Panc1 (cell line): ENCODE results near the gene CYB5D1.

Experiments
- POLR2AphosphoS5 ChIP-seq: IDR thresholded peaks from 2 replicates; pipeline ENCODE4 v1.6.1; 2012; ENCODE audit warnings: mild to moderate bottlenecking, low read depth, low read length, moderate library complexity
- SIN3A ChIP-seq: IDR thresholded peaks from 2 replicates; pipeline ENCODE4 v1.6.1; 2012; ENCODE audit warnings: low read depth, mild to moderate bottlenecking, low read length, moderate library complexity, borderline replicate concordance; ENCODE audit not compliant: insufficient read depth
- TCF7L2 ChIP-seq: IDR thresholded peaks from 2 replicates; pipeline ENCODE4 v1.6.1; 2011; ENCODE audit warnings: mild to moderate bottlenecking, low read depth, low read length, inconsistent platforms
- TF ChIP-seq, protein P1 (sequence below): fragments of 450-650 bp; IDR thresholded peaks from 2 replicates; pipeline ENCODE4 v1.5.1; 2017; ENCODE audit warnings: mild to moderate bottlenecking
- TF ChIP-seq, protein P2 (sequence below), 2 experiments: IDR thresholded peaks; 2 replicates each; pipeline ENCODE4 v1.6.1; 2011 to 2012; ENCODE audit warnings: low read depth in 2 of 2, control low read depth in 1 of 2, low read length in 1 of 2, mild to moderate bottlenecking in 1 of 2, moderate library complexity in 1 of 2; ENCODE audit not compliant: insufficient read depth in 1 of 2

DNA sequence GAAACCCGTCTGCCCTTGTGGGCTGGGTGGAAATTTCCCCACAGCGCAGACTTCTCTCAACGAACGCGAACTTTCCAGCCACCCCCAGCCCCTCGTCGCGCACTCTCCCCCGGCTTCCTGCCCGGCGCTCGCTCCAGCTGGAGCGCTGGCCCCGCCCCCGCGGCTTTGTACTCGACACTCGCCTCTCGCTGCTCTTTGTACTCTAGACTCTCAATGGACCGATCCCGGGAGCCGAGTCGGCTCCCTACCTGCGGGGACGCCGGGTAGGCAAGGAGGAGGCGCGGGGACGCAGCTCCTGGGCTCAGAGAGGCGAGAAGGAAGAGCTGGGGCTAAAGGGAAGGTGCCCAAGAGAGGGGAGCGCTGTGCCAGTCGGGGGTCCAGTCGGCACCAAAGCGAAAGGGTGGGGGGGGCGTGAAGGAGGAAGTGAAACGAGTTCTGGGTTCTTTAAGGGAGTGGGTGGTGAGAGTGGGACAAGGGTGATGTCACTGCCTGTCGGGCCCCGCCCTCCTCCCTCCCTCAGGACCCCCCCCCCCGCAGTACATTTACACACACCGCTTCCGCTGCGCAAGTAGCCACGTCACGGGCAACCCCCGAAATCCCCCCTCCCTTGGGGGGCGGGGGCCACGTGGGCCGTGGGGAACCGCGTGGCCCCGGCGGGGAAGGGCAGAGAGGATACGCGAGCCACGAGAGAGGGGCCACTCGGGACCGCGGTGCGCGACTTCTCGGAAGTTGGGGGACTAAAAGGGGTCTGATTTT is 14.1 kb upstream of the CYB5D1 start:
- TF ChIP-seq, protein P1, sequence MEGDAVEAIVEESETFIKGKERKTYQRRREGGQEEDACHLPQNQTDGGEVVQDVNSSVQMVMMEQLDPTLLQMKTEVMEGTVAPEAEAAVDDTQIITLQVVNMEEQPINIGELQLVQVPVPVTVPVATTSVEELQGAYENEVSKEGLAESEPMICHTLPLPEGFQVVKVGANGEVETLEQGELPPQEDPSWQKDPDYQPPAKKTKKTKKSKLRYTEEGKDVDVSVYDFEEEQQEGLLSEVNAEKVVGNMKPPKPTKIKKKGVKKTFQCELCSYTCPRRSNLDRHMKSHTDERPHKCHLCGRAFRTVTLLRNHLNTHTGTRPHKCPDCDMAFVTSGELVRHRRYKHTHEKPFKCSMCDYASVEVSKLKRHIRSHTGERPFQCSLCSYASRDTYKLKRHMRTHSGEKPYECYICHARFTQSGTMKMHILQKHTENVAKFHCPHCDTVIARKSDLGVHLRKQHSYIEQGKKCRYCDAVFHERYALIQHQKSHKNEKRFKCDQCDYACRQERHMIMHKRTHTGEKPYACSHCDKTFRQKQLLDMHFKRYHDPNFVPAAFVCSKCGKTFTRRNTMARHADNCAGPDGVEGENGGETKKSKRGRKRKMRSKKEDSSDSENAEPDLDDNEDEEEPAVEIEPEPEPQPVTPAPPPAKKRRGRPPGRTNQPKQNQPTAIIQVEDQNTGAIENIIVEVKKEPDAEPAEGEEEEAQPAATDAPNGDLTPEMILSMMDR = no peak
- TF ChIP-seq TCF7L2 (peak; percentile 24; the same call in 1 of the 2 replicates), SIN3A (peak; percentile 25; the same call in 1 of the 2 replicates), POLR2AphosphoS5 (no peak; the same call in 1 of the 2 replicates)
- TF ChIP-seq, protein P2, sequence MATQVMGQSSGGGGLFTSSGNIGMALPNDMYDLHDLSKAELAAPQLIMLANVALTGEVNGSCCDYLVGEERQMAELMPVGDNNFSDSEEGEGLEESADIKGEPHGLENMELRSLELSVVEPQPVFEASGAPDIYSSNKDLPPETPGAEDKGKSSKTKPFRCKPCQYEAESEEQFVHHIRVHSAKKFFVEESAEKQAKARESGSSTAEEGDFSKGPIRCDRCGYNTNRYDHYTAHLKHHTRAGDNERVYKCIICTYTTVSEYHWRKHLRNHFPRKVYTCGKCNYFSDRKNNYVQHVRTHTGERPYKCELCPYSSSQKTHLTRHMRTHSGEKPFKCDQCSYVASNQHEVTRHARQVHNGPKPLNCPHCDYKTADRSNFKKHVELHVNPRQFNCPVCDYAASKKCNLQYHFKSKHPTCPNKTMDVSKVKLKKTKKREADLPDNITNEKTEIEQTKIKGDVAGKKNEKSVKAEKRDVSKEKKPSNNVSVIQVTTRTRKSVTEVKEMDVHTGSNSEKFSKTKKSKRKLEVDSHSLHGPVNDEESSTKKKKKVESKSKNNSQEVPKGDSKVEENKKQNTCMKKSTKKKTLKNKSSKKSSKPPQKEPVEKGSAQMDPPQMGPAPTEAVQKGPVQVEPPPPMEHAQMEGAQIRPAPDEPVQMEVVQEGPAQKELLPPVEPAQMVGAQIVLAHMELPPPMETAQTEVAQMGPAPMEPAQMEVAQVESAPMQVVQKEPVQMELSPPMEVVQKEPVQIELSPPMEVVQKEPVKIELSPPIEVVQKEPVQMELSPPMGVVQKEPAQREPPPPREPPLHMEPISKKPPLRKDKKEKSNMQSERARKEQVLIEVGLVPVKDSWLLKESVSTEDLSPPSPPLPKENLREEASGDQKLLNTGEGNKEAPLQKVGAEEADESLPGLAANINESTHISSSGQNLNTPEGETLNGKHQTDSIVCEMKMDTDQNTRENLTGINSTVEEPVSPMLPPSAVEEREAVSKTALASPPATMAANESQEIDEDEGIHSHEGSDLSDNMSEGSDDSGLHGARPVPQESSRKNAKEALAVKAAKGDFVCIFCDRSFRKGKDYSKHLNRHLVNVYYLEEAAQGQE (IDR thresholded peaks at IDR 0.05; ENCODE audit: insufficient read depth in 1 of 2, low read depth in 2 of 2, low read length in 1 of 2) = no peak
